Activated CD4-positive, alpha-beta memory T cell treated with anti-CD3 and anti-CD28 coated beads, Interleukin-2, amount 10 ng/mL, durations not matched to agents 7 days and 5 days (primary cell): Measurements from ENCODE around the gene KCNK4. TPM values are rescaled to one million over a fixed set of nuclear protein-coding genes. Genes with fewer than 3 reads are reported as not detected.
A peak's percentile ranks its signal among the peaks of the same experiment; 100 is the strongest.

Source experiments
- CTCF ChIA-PET: fragments of 350-600 bp; sonication (Branson Sonifier 250); formaldehyde crosslinking; loops from one replicate; lab custom pipeline; 2021; ENCODE audit warnings: antibody characterized with exemption, inconsistent platforms; lab: Charles Lee
- POLR2A ChIA-PET: fragments of 350-600 bp; sonication (Branson Sonifier 250); formaldehyde crosslinking; loops from one replicate; lab custom pipeline; 2021; ENCODE audit warnings: antibody characterized with exemption; lab: Charles Lee
- DNase-seq: peaks from one replicate; pipeline ENCODE4 v3.0.0-alpha.2; 2020
- H3K27ac Mint-ChIP-seq: one replicate; pipeline ENCODE4 v1.8.0; 2021; ENCODE audit warnings: mild to moderate bottlenecking, mixed read lengths
- H3K27me3 Mint-ChIP-seq: one replicate; pipeline ENCODE4 v1.8.0; 2021; ENCODE audit warnings: mixed read lengths
- H3K36me3 Mint-ChIP-seq: one replicate; pipeline ENCODE4 v1.8.0; 2021; ENCODE audit warnings: low read depth, mixed read lengths
- H3K4me1 Mint-ChIP-seq: one replicate; pipeline ENCODE4 v1.8.0; 2021; ENCODE audit warnings: mixed read lengths
- H3K4me3 Mint-ChIP-seq: one replicate; pipeline ENCODE4 v1.8.0; 2021; ENCODE audit warnings: mild to moderate bottlenecking, mixed read lengths
- H3K9me3 Mint-ChIP-seq: one replicate; pipeline ENCODE4 v1.8.0; 2021; ENCODE audit warnings: mixed read lengths
- total RNA-seq, 2 experiments: library from RNA; stranded (reverse); gene quantifications; one replicate each; pipeline ENCODE4 v1.2.3, GENCODE V29; 2021

The KCNK4 gene
- total RNA-seq, 2 experiments from 2014 or later = 0.15 TPM; not detected in 1

- ChIA-PET CTCF (interaction anchor here (0.6 to 7.4 kb wide), 14 partner anchors 11 to 474 kb away, joined by 3 to 70 read pairs (median 4); partner anchors contain the start of genes ESRRA, PRDX5 and TRMT112), POLR2A (interaction anchor here (0.5 to 2.7 kb wide), 10 partner anchors 9 to 1165 kb away, joined by 3 to 23 read pairs (median 4); partner anchors contain the start of genes PRDX5, RASGRP2 and TRMT112)
- Mint-ChIP-seq H3K36me3 (peaks cover 47% of the 10 kb centered on the region), H3K4me1 (peaks cover 62% of the 10 kb centered on the region), H3K9me3 (no peaks in the 10 kb centered on the region), H3K27me3 (no peaks in the 10 kb centered on the region), H3K4me3 (peak overlapping the region; percentile 54), H3K27ac (no peak overlapping the region)
- peak; percentile 95 for DNase-seq
Observed at GRCh38 chr11:64341851-64342791, 51.0 kb downstream of the KCNK4 start.

- no peak for DNase-seq
- POLR2A ChIA-PET = interaction anchor here (0.7 to 1.6 kb wide), 7 partner anchors 8 to 401 kb away, joined by 3 to 12 read pairs (median 4); partner anchors contain the start of genes PRDX5, RASGRP2 and TRMT112
- Mint-ChIP-seq H3K36me3 (peaks cover 41% of the 10 kb centered on the region), H3K27me3 (no peaks in the 10 kb centered on the region), H3K4me1 (peaks cover 55% of the 10 kb centered on the region), H3K4me3 (peak overlapping the region; percentile 54), H3K9me3 (no peaks in the 10 kb centered on the region), H3K27ac (no peak overlapping the region)
- CTCF ChIA-PET = interaction anchor here (0.6 to 7.4 kb wide), 13 partner anchors 11 to 473 kb away, joined by 3 to 70 read pairs (median 5); partner anchors contain the start of genes ESRRA, PRDX5 and TRMT112
Observed at GRCh38 chr11:64342869-64343745, 52.0 kb downstream of the KCNK4 start.

- H3K27ac Mint-ChIP-seq = no peak overlapping the region
- POLR2A ChIA-PET = no interaction called here
- H3K27me3 Mint-ChIP-seq = no peaks in the 10 kb centered on the region
- H3K9me3 Mint-ChIP-seq = no peaks in the 10 kb centered on the region
- no peak overlapping the region for H3K4me3 Mint-ChIP-seq
- H3K4me1 Mint-ChIP-seq = peaks cover 48% of the 10 kb centered on the region
- CTCF ChIA-PET = interaction anchor here (0.9 to 2.1 kb wide), 3 partner anchors 16 to 39 kb away, joined by 3 to 11 read pairs (median 9); partner anchors contain the start of genes ESRRA, PRDX5 and TRMT112
- DNase-seq = peak; percentile 33
- peaks cover 38% of the 10 kb centered on the region for H3K36me3 Mint-ChIP-seq
Observed at GRCh38 chr11:64343767-64344559, 52.9 kb downstream of the KCNK4 start.

- Mint-ChIP-seq H3K9me3 (no peaks in the 10 kb centered on the region), H3K27me3 (no peaks in the 10 kb centered on the region), H3K4me1 (peaks cover 40% of the 10 kb centered on the region), H3K36me3 (peaks cover 34% of the 10 kb centered on the region), H3K4me3 (no peak overlapping the region), H3K27ac (no peak overlapping the region)
- CTCF ChIA-PET = interaction anchor here (1.1 kb wide), 1 partner anchor 15 kb away, joined by 3 read pairs; no protein-coding TSS in a partner anchor
- no peak for DNase-seq
- POLR2A ChIA-PET = no interaction called here
Observed at GRCh38 chr11:64344787-64345186, 53.7 kb downstream of the KCNK4 start.

GRCh38 chr11:64347193-64347867 lies 56.2 kb downstream of the KCNK4 start:
- ChIA-PET POLR2A (interaction anchor here (0.7 to 4.2 kb wide), 2 partner anchors 12 to 1195 kb away, joined by 3 to 29 read pairs; partner anchors contain the start of gene RPS6KA4), CTCF (no interaction called here)
- H3K4me3 Mint-ChIP-seq = no peak overlapping the region
- H3K27ac Mint-ChIP-seq = no peak overlapping the region
- H3K27me3 Mint-ChIP-seq = no peaks in the 10 kb centered on the region
- H3K4me1 Mint-ChIP-seq = peaks cover 18% of the 10 kb centered on the region
- H3K9me3 Mint-ChIP-seq = no peaks in the 10 kb centered on the region
- peaks cover 20% of the 10 kb centered on the region for H3K36me3 Mint-ChIP-seq
- DNase-seq = no peak

GRCh38 chr11:64348383-64349024 lies 57.4 kb downstream of the KCNK4 start:
- peaks cover 13% of the 10 kb centered on the region for H3K4me1 Mint-ChIP-seq
- DNase-seq = no peak
- H3K36me3 Mint-ChIP-seq = peaks cover 20% of the 10 kb centered on the region
- CTCF ChIA-PET = interaction anchor here (1.2 kb wide), 1 partner anchor 10 kb away, joined by 3 read pairs; no protein-coding TSS in a partner anchor
- H3K9me3 Mint-ChIP-seq = no peaks in the 10 kb centered on the region
- POLR2A ChIA-PET = interaction anchor here (4.2 kb wide), 1 partner anchor 10 kb away, joined by 29 read pairs; the partner anchor contains the start of gene RPS6KA4
- no peak overlapping the region for H3K4me3 Mint-ChIP-seq
- H3K27ac Mint-ChIP-seq = no peak overlapping the region
- no peaks in the 10 kb centered on the region for H3K27me3 Mint-ChIP-seq

- no peak overlapping the region for H3K27ac Mint-ChIP-seq
- ChIA-PET POLR2A (interaction anchor here (0.6 to 4.2 kb wide), 2 partner anchors 10 to 11 kb away, joined by 3 to 29 read pairs; partner anchors contain the start of gene RPS6KA4), CTCF (interaction anchor here (1.2 to 1.3 kb wide), 2 partner anchors 9 to 17 kb away, joined by 3 to 4 read pairs; no protein-coding TSS in a partner anchor)
- no peak for DNase-seq
- H3K9me3 Mint-ChIP-seq = no peaks in the 10 kb centered on the region
- H3K4me1 Mint-ChIP-seq = peaks cover 13% of the 10 kb centered on the region
- no peak overlapping the region for H3K4me3 Mint-ChIP-seq
- H3K27me3 Mint-ChIP-seq = no peaks in the 10 kb centered on the region
- peaks cover 20% of the 10 kb centered on the region for H3K36me3 Mint-ChIP-seq
Observed at GRCh38 chr11:64349025-64349387, 57.9 kb downstream of the KCNK4 start.

GRCh38 chr11:64349404-64349803 lies 58.3 kb downstream of the KCNK4 start:
- CTCF ChIA-PET = interaction anchor here (1.3 kb wide), 1 partner anchor 18 kb away, joined by 4 read pairs; no protein-coding TSS in a partner anchor
- POLR2A ChIA-PET = interaction anchor here (0.6 to 4.2 kb wide), 3 partner anchors 9 to 11 kb away, joined by 3 to 29 read pairs (median 4); partner anchors contain the start of genes CCDC88B and RPS6KA4
- no peak overlapping the region for H3K4me3 Mint-ChIP-seq
- H3K27ac Mint-ChIP-seq = no peak overlapping the region
- no peak for DNase-seq
- peaks cover 20% of the 10 kb centered on the region for H3K36me3 Mint-ChIP-seq
- H3K4me1 Mint-ChIP-seq = peaks cover 13% of the 10 kb centered on the region
- H3K9me3 Mint-ChIP-seq = no peaks in the 10 kb centered on the region
- no peaks in the 10 kb centered on the region for H3K27me3 Mint-ChIP-seq
